Omental fat pad (tissue), 4 donors: ENCODE results near the gene CUX1. TPM values are rescaled to one million over a fixed set of nuclear protein-coding genes. Genes with fewer than 3 reads are reported as not detected.
"Not testable (repeated sequence)": the region's sequence is repeated elsewhere in the genome, so short reads cannot be mapped to it uniquely, and the experiment has no call there.

Source experiments
- ATAC-seq: fragments of 150-250 bp; one replicate; pipeline ENCODE4 v1.9.1; 2016; ENCODE audit warnings: mild to moderate bottlenecking, moderate library complexity; ENCODE audit not compliant: low FRiP score
- DNase-seq: peaks from one replicate; pipeline ENCODE4 v3.0.0-alpha.2; 2019; ENCODE audit warnings: low spot score
- total RNA-seq, 4 donors: library from RNA; depleted of rRNA; stranded (reverse); fragments of >200 nt; gene quantifications; one replicate each; pipeline ENCODE4 v1.1.0, GENCODE V29; 2016
- TF ChIP-seq, protein P1 (sequence below), 3 donors: fragments of 450-650 bp; IDR thresholded peaks; one replicate each; pipeline ENCODE4 v1.5.1; 2016 to 2017; ENCODE audit warnings: antibody characterized with exemption in 3 of 3, mild to moderate bottlenecking in 3 of 3, moderate library complexity in 2 of 3

CUX1 gene
- total RNA-seq, 4 donors from 2014 or later: 67.6 to 141 (median 75.7) TPM

DNA sequence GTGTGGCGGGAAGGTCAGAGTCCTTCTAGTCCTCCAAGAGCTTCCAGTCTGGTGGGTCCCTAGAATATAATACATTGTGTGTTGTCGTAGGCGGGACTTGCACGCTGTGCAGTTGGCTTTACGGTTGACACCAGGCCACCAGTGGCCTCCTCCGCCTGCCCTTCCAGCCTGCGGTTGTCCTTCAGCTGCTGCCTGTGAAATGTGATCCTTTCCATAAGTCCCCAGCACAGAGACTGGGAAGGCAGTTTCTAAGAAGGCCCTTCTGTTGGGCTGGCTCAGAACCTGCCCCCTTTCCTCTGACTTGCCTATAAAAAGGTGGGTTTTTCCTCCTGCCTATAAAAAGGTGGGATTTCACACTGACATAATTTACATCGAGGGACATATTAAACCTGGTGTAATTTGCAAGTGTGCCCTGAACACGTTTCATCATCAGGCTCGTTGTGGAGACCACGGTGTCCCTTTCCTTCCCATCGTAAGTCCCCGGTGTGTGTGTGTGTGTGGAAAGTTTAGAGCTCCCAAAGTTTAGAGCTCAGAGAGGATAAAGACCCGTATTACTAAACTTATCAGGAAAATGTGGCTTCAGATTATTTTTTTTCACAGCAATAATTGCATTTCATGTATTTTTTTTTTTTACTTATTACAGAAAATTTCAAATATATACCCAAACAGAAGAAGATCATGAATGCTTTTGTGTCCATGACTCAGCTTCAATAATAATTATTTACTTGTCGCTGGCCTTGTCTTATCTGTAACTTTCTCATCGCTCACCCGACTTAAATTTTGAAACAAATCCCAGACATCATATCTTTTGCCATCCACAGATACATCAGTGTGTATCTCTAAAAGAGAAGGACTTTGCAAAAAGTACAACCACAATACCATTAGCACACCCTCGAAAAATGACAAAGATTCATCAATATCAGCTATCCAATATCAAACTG, 45.1 kb downstream of the CUX1 start:
- TF ChIP-seq, protein P1, sequence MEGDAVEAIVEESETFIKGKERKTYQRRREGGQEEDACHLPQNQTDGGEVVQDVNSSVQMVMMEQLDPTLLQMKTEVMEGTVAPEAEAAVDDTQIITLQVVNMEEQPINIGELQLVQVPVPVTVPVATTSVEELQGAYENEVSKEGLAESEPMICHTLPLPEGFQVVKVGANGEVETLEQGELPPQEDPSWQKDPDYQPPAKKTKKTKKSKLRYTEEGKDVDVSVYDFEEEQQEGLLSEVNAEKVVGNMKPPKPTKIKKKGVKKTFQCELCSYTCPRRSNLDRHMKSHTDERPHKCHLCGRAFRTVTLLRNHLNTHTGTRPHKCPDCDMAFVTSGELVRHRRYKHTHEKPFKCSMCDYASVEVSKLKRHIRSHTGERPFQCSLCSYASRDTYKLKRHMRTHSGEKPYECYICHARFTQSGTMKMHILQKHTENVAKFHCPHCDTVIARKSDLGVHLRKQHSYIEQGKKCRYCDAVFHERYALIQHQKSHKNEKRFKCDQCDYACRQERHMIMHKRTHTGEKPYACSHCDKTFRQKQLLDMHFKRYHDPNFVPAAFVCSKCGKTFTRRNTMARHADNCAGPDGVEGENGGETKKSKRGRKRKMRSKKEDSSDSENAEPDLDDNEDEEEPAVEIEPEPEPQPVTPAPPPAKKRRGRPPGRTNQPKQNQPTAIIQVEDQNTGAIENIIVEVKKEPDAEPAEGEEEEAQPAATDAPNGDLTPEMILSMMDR (IDR thresholded peaks at IDR 0.05): no peak
- no peak for DNase-seq
- ATAC-seq: no peak

DNA sequence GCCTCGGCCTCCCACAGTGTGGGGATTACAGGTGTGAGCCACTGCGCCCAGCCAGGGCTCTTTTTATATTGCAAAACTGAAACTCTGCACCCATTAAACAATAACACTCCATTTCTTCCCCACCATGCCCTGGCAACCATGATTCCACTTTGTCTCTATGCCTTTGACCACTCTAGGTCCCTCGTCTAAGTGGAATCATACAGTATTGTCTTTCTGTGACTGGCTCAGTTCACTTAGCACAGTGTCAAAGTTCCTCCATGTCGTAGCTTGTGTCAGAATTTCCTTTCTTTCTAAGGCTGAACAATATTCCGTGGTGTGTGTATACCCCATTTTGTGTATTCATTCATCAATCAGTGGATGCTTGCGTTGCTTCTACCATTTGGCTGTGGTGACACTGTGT, 46.2 kb downstream of the CUX1 start:
- no peak for ATAC-seq
- TF ChIP-seq, protein P1 (IDR thresholded peaks at IDR 0.05): no peak
- no peak for DNase-seq

GRCh38 chr7:101864039-101864438, 46.6 kb downstream of the CUX1 start:
- ATAC-seq: no peak
- TF ChIP-seq, protein P1 (IDR thresholded peaks at IDR 0.05): no peak
- no peak for DNase-seq

GRCh38 chr7:101865031-101865430, 47.6 kb downstream of the CUX1 start:
- TF ChIP-seq, protein P1 (IDR thresholded peaks at IDR 0.05): no peak
- ATAC-seq (no peak), DNase-seq (no peak)

DNA sequence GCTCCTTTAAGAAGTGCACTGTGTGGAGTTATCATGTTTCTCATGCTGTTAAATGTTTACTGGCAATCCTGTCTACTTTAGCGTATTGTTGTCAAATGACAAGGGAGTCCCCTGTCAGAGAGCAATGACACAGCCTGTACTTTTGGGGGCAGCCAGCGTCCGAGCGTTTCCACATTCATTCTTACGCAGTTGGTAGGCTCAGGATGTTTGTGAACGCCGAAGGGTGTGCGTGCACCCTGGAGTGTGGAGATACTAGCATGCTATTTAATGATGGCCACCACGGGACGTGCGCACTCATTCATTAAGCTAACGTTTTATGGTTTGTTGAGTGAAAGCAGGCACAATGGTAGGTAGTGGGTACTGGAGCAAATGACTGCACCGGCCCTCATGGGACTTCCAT, 48.0 kb downstream of the CUX1 start:
- TF ChIP-seq, protein P1 (IDR thresholded peaks at IDR 0.05): no peak
- ATAC-seq (no peak), DNase-seq (no peak)

DNA sequence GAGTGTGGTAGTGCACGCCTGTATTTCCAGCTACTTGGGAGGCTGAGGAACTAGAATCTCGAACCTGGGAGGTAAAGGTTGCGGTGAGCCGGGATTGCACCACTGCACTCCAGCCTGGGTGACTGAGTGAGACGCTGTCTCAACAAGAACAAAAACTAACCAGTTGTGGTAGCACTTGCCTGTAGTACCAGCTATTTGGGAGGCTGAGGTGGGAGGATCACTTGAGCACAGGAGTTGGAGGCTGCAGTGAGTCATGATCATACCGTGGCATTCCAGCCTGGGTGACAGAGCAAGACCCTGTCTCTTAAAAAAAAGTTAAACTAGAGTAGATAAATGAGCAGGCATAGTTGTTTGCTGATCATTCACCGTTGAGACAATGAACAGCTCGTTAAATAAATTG, 48.9 kb downstream of the CUX1 start:
- TF ChIP-seq, protein P1 (IDR thresholded peaks at IDR 0.05): no peak
- ATAC-seq (no peak), DNase-seq (no peak)

GRCh38 chr7:101867265-101867664, 49.8 kb downstream of the CUX1 start:
- DNase-seq: no peak
- ATAC-seq: no peak

GRCh38 chr7:101867681-101868080, 50.3 kb downstream of the CUX1 start:
- DNase-seq, ATAC-seq: not testable (repeated sequence)

More at GRCh38 chr7:101867265-101867664, 49.8 kb downstream of the CUX1 start:
- TF ChIP-seq, protein P1 (IDR thresholded peaks at IDR 0.05): no peak
